Mucosa of descending colon (tissue), 3 donors: Measurements from ENCODE around the gene TMX4. TPM values are rescaled to one million over a fixed set of nuclear protein-coding genes. Genes with fewer than 3 reads are reported as not detected.

Source experiments
- ATAC-seq: fragments of 200-7000 bp; cut with Tn5 transposase; one replicate; pipeline ENCODE4 v1.9.1; 2020; ENCODE audit warnings: mild to moderate bottlenecking, moderate library complexity
- DNase-seq, 3 donors: peaks; one replicate each; pipeline ENCODE4 v3.0.0-alpha.2; 2020
- H3K36me3 ChIP-seq: fragments of 200-600 bp; one replicate; pipeline ENCODE4 v1.8.0; 2021; ENCODE audit warnings: low read depth, mild to moderate bottlenecking
- H3K4me1 ChIP-seq: fragments of 200-600 bp; one replicate; pipeline ENCODE4 v1.8.0; 2021; ENCODE audit warnings: low read depth, mild to moderate bottlenecking
- H3K4me3 ChIP-seq: fragments of 200-600 bp; one replicate; pipeline ENCODE4 v1.8.0; 2021; ENCODE audit warnings: mild to moderate bottlenecking
- H3K9me3 ChIP-seq: fragments of 200-600 bp; one replicate; pipeline ENCODE4 v1.8.0; 2021; ENCODE audit warnings: mild to moderate bottlenecking
- intact Hi-C, 2 donors: fragments of 100-400 bp; cut with DNase I in 1 of 2; cut with micrococcal nuclease in 1 of 2; formaldehyde crosslinking; loops; one replicate each; pipeline versions ENCODE4 v1.11.0 to v1.11.1; 2022; cut with DNase I, micrococcal nuclease
- long read RNA-seq, 2 donors: library from polyadenylated mRNA; unstranded; transcript quantifications; one replicate each; pipeline ENCODE4 v2.0.0, GENCODE V29; 2019 to 2021
- total RNA-seq, 3 donors: library from RNA; stranded (reverse); fragmentation: NEBNext Ultra II Directional in 2 of 3; extraction: Animal tissue kit (Norgen Biotek cat#: 25700) in 2 of 3; gene quantifications; one replicate each; pipeline versions ENCODE4 v1.2.1 to v1.2.4, GENCODE V29; 2021 to 2023
- TF ChIP-seq, protein P1 (sequence below): fragments of 200-600 bp; IDR thresholded peaks from one replicate; pipeline ENCODE4 v1.8.0; 2022; ENCODE audit warnings: antibody characterized with exemption, mild to moderate bottlenecking
- donor health status: DM: no; HTN: no; CAD: no; lungs with moderate emphysema.
- donor health status: DM: no; HTN: no; CAD: no.
- donor health status: DM: no; HTN: yes; CAD: no.

Gene TMX4, protein sequence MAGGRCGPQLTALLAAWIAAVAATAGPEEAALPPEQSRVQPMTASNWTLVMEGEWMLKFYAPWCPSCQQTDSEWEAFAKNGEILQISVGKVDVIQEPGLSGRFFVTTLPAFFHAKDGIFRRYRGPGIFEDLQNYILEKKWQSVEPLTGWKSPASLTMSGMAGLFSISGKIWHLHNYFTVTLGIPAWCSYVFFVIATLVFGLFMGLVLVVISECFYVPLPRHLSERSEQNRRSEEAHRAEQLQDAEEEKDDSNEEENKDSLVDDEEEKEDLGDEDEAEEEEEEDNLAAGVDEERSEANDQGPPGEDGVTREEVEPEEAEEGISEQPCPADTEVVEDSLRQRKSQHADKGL
- 10 to 100 TPM; 20.4 to 91.6 (median 26.5) TPM for total RNA-seq
- long read RNA-seq, donor 1, full-length matches to known transcripts: 76 of 81 reads
- long read RNA-seq, donor 1, partial matches to known transcripts: 1 of 81 reads
- long read RNA-seq, donor 1, other reads (novel, unspliced or antisense): 4 of 81 reads
- long read RNA-seq, donor 2, full-length matches to known transcripts: 18 of 19 reads
- long read RNA-seq, donor 2, partial matches to known transcripts: 1 of 19 reads
- long read RNA-seq, donor 2, other reads (novel, unspliced or antisense): 0 of 19 reads

DNA sequence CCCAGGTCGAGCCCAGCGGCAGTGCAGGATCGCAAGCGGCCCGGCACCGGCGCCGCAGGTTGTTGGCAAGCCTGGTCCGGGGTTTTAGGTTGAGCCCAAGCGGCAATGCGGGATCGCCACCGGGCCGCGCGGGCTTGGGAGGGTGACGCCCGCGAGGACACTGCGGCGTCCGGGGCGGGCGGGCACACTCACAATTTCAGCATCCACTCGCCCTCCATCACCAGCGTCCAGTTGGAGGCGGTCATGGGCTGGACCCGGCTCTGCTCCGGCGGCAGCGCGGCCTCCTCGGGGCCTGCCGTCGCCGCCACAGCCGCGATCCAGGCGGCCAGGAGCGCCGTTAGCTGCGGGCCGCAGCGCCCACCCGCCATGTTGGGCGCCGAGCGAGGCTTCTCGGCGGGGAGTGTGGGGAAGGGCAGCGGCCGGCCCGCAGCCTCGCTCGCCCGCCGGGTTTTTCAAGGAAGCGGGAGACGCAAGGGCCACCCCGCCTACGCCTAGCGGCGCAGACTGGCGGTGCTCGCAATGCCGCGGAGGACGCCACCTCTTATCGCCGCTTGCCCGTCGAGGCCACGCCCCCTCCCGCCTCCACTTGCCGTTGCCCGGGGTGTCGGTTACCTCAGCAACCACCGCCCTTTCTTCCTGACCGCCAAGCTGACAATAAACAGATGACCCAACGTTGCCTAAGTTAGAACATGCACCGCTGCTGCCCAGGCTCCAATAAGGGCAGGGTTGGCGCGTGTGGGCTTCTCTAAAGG lies at the start of gene TMX4:
Gene TMX4 (minus strand): TSS at position 516 of the 752 bp plus-strand sequence. CDS start 148 bp downstream, at position 368.
- intact Hi-C loops: no loop called here
- Histone ChIP-seq H3K9me3 (no peaks in the 10 kb centered on the region), H3K36me3 (no peaks in the 10 kb centered on the region), H3K4me3 (peak within 1 kb of the TSS; percentile 88), H3K4me1 (no peaks in the 10 kb centered on the region)
- ATAC-seq: peak; percentile 99
- peak; percentile 98 to 99 (median 99) for DNase-seq
- TF ChIP-seq, protein P1, sequence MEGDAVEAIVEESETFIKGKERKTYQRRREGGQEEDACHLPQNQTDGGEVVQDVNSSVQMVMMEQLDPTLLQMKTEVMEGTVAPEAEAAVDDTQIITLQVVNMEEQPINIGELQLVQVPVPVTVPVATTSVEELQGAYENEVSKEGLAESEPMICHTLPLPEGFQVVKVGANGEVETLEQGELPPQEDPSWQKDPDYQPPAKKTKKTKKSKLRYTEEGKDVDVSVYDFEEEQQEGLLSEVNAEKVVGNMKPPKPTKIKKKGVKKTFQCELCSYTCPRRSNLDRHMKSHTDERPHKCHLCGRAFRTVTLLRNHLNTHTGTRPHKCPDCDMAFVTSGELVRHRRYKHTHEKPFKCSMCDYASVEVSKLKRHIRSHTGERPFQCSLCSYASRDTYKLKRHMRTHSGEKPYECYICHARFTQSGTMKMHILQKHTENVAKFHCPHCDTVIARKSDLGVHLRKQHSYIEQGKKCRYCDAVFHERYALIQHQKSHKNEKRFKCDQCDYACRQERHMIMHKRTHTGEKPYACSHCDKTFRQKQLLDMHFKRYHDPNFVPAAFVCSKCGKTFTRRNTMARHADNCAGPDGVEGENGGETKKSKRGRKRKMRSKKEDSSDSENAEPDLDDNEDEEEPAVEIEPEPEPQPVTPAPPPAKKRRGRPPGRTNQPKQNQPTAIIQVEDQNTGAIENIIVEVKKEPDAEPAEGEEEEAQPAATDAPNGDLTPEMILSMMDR: no peak

DNA sequence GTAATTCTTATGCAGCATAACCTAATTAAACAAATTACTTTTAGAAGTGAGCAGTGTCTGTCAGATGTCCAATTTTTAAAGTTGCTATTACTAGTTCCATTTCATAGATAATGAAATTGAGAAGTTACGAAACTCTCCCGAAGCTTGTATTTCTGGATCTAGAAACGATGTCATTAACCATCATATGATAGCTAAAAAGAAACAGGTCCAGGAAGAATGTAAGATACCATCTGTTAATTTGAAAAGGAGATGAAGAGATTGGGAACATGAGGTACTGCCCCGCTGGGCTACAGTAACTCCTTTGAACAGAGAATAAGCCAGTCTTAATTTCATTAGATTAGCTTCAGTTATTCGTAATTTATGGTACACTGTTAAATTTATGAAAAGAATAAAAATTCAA lies 47.5 kb upstream of the TMX4 start:
- TF ChIP-seq, protein P1: no peak
- Histone ChIP-seq H3K4me1 (no peaks in the 10 kb centered on the region), H3K36me3 (no peaks in the 10 kb centered on the region), H3K4me3 (no peak overlapping the region), H3K9me3 (no peaks in the 10 kb centered on the region)
- DNase-seq (no peak), ATAC-seq (no peak)
- intact Hi-C loops: no loop called here

DNA sequence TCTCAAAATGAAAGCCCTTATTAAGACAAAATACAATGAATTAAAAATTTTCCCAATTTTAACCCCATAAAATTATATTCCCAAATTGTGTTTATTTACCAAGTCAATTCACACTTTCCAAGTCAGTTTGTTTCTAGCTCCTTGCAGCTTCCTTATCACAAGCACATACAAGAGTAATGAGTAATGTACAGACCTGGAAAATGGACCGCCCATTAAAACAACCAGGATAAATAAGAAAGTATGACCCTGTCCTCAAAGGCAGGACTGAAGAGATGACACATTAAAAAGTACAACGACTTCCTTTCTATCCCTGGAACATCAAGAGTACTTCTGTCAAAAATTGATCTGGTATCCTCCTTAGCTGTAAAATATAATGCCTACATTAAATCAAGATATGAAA lies 47.1 kb upstream of the TMX4 start:
- DNase-seq (no peak), ATAC-seq (no peak)
- intact Hi-C loops: no loop called here
- H3K4me1 ChIP-seq: no peaks in the 10 kb centered on the region
- no peaks in the 10 kb centered on the region for H3K9me3 ChIP-seq
- H3K36me3 ChIP-seq: no peaks in the 10 kb centered on the region
- TF ChIP-seq, protein P1: no peak
- no peak overlapping the region for H3K4me3 ChIP-seq

DNA sequence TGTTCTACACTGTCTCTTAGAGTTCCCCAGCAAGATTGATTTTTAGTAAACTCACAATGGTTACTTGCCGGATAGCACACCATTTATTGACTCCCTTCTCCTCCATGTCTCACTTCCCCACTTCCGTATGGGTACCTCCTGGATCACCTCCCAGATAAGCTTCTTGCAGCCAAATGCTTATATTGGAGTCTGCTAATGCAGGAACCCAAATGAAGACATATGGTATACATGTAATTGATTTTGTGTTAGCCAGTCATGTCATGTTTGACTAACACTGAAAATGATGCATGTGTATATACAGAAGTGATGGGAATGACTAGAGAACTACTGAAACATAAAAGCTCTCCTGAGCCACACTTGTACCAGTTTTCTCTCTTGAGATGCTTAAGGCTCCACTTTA lies 46.1 kb upstream of the TMX4 start:
- ATAC-seq (no peak), DNase-seq (no peak)
- Histone ChIP-seq H3K4me3 (no peak overlapping the region), H3K4me1 (no peaks in the 10 kb centered on the region), H3K9me3 (no peaks in the 10 kb centered on the region), H3K36me3 (no peaks in the 10 kb centered on the region)
- intact Hi-C loops: no loop called here
- TF ChIP-seq, protein P1: no peak

DNA sequence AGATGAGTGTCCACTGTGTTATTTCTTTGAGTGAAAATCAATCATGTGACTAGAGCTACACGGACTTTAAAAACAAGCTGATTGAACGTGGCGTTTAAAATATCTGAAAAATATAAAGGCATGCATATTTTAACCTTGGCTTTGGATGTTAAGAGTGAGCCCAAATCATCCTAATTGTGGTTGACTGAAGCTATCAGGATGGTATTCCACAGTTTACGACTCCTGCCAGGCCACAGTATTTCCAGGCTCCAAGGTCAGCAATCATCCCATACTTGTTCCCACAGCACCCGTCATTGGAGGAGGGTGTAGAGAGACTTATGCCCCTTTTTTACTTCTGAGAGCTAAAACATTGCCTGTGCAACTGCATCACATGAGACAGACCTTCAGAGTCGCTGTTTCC lies 43.2 kb upstream of the TMX4 start:
- ATAC-seq (no peak), DNase-seq (no peak)
- H3K4me1 ChIP-seq: no peaks in the 10 kb centered on the region
- intact Hi-C loops: no loop called here
- TF ChIP-seq, protein P1: no peak
- H3K9me3 ChIP-seq: no peaks in the 10 kb centered on the region
- H3K4me3 ChIP-seq: no peak overlapping the region
- no peaks in the 10 kb centered on the region for H3K36me3 ChIP-seq
